HG03521 (cell line): ENCODE data around the gene SUSD4.
"Not testable (repeated sequence)": the region's sequence is repeated elsewhere in the genome, so short reads cannot be mapped to it uniquely, and the experiment has no call there.

ENCODE experiments used
- ATAC-seq: cut with Tn5 transposase; IDR thresholded peaks from one replicate; pipeline ENCODE4 v1.9.1; 2021; ENCODE audit warnings: mild to moderate bottlenecking, moderate library complexity; ENCODE audit not compliant: unreplicated experiment

SUSD4 gene, protein sequence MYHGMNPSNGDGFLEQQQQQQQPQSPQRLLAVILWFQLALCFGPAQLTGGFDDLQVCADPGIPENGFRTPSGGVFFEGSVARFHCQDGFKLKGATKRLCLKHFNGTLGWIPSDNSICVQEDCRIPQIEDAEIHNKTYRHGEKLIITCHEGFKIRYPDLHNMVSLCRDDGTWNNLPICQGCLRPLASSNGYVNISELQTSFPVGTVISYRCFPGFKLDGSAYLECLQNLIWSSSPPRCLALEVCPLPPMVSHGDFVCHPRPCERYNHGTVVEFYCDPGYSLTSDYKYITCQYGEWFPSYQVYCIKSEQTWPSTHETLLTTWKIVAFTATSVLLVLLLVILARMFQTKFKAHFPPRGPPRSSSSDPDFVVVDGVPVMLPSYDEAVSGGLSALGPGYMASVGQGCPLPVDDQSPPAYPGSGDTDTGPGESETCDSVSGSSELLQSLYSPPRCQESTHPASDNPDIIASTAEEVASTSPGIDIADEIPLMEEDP

DNA sequence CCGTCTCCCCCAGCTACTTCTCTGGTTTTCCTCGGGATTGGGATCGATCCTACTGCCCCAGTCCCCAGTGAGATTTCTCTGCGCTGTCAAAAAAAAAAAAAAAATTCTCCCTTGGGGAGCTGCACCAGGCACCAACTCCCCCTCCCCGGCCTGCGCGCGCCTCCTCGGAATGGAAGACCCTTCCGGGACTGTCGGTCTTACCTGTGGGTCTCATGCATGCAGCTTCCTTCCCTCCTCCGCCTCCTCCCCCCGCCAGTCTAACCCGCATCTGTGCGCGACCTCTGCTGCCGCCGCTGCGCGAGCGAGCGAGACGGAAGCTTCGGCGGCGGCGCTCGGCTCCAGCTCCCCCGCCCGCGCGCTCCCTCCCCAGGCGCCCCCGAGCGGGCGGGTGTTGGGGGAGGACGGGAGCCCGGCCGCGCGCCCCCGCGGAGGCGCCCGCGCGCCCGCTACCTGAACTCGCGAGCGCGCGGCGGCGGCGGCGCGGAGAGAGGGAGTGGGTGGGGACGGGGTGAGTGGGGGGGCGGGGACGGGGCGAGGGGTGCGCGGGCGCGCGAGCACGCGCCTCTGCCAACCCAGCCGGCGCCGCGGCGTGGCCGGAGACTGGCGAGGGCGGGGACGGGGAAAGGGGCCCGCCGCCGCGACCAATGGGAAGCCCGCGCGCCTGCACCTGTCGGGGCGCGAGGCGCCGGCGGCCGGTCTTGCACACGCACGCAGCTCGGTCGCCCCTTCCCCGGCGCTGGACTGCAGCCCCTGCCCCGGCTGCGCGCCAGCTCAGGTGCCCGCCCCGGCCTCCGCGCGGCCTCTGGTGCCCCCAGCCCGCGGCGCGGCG is at the start of gene SUSD4:
SUSD4 (minus strand) TSS at position 321 of the 829 bp plus-strand sequence. CDS start 751 bp downstream, outside the sequence.
- peak; percentile 60 for ATAC-seq

DNA sequence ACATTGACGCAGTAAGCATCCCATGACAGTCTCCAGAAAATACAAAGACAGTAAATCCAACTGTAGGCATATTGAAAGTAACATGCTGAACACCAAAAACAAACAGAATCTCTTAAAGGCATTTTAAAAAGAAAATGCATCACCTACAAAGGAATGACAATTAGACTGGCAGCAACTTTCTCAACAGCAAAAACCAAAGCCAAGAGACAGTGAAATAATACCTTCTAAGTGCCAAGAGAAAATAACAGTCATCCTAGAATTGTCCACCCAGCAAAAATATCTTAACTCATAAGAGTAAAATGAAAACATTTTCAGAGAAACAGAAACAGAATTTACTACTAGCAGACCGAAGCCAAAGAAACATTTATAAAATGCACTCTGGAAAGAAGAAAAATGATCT is 49.2 kb upstream of the SUSD4 start:
- ATAC-seq = no peak

DNA sequence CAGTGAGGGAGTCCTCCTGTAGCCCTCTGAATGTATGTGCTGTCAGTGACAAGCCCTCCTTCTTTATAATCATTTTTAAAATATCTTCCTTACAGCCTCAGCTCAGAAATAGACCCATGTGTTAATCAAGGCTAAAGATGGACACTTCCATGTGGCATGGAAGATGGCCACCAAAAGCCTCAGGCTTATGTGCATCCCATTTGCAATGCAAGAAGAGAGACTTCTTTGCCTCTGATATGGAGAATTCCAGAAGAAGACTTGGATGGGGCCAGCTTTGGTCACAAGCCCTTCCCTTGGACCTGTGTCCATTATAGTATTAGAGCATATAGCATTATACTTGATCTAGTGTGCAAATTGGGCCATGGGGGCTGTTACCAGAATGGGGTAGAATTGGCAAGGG is 47.7 kb upstream of the SUSD4 start:
- ATAC-seq = no peak

DNA sequence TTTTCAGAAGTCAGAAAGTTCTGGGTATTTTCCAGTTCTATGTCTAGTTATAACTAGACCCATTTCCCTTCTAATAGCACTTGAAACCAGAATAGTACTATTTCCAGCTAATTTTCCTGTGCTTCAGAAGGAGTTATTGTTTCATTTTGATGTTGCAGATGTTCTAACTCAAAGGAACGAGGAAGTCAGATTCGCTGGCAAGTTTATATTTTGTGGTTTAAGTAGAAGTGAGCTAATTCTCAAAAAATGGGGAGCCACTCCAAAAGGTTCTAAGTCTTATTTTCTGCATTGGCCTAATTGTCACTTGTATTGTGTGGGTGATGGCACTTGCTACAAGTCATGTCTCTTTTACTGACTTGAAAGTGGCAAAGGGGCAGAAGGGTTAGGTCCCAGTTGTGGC is 47.3 kb upstream of the SUSD4 start:
- no peak for ATAC-seq

DNA sequence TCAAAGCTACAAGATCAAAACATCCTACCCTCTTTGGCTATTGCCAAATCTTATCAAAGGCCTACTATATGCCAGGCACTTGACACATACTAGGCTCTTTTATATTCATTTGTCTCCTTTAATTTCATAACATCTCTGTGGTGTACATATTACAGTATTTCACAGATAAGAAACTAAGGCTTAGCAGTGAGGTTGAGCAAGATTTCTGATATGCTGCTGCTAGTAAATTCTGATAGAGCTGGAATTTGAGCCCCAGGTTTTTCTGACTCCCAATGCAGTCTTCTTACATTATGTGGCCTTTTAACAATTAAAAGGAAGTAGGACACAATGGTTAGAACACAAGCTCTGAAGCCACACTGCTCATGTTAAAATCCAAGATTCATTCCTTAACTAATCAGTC is 46.1 kb upstream of the SUSD4 start:
- no peak for ATAC-seq

DNA sequence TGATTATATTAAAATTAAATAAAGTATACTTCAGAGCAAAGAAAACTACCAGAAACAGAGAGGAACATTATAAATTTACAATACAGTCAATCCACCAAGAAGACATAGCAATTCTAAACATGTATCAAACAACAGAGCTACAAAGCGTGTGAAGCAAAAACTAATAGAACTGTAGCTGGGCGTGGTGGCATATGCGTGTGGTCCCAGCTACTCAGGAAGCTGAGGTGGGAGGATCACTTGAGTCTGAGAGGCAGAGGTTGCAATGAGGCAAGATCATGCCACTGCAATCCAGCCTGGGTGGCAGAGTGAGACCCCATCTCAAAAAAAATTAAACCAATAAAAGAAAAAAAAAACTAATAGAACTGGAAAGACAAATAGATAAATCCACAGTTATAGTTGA is 41.5 kb upstream of the SUSD4 start:
- no peak for ATAC-seq

DNA sequence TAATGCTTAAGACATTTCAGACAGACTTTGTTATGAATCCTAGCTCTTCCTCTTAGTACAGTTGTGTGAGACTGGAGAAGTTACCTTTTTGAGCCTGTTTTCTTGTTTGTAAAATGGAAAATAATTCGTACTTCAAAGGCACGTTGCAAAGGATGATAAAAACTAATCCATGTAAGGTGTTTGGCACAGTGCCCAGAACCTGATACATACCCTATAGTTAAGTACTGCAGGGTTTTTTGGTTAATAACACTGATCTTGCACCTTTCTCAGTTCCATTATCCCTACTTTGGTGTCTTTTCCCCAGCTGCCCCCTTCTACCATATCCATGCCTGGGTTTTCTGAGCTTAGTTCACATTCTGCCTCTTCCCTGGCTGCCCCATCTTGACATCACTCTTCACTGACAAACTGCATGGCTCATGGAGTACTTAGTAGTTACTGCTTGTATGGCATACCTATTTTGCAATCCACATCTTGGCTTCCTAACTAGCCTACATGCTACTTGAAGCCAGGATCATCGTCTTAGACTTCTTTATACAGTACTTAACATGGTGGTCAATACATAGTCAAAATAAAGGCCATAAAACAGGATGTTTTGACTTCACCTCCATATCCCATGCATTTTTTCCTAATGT is 39.3 kb upstream of the SUSD4 start:
- ATAC-seq = no peak

DNA sequence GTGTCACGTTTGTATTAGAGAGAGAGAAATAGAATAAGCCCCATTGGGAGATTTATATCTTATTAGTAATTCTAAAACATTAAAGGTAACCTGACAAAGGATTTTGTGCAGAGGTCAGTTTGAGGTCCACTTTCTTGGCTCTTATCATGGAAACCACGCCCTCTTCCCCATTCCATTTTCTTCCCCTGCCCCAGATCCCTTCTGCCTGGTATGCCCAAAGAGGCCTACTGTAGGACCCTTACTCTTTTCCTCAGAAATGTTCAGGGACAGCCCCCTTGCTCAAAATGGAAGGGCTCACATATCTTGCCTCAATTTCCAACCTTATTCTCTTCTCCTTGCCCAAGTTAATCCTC is 38.8 kb upstream of the SUSD4 start:
- ATAC-seq = no peak

DNA sequence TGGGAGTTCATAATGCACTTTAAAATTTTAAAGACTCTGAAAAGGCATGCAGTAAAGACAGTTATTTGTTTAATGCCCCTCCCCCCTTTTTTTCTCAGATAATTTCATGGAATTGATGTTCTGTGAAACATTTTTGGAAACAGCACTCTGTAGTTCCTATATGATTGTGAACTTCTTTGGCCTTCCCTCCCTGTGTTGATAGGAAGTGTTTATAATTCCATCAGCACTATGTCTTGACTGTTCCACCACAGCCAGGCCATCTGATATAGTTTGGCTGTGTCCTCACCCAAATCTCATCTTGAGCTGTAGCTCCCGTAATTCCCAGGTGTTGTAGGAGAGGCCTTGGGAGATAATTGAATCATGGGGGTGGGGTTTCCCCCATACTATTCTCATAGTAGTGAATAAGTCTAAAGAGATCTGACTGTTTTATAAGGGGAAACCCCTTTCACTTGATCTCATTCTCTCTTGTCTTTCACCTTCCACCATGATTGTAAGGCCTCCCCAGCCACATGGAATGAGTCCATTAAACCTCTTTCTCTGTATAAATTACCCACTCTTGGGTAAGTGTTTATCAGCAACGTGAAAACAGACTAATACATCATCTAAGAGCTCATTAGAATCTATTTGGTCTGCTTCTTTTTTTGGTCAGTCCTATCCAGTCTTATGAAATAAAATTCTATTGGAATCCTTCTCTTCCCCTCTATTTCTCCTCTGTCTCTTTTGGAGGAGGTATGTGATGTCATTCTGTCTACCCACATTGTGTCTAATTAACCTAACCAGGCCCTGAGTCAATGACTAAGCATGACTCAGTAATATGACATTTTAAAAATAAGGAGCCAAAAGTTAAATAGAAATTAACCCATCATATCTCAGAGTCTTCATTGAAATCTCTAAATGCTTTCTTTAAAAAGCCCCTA is 38.2 kb upstream of the SUSD4 start:
- ATAC-seq = no peak

DNA sequence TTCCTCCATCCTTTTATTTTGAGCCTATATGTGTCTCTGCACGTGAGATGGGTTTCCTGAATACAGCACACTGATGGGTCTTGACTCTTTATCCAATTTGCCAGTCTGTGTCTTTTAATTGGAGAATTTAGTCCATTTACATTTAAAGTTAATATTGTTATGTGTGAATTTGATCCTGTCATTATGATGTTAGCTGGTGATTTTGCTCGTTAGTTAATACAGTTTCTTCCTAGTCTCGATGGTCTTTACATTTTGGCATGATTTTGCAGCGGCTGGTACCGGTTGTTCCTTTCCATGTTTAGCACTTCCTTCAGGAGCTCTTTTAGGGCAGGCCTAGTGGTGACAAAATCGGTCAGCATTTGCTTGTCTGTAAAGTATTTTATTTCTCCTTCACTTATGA is 35.4 kb upstream of the SUSD4 start:
- ATAC-seq = not testable (repeated sequence)

DNA sequence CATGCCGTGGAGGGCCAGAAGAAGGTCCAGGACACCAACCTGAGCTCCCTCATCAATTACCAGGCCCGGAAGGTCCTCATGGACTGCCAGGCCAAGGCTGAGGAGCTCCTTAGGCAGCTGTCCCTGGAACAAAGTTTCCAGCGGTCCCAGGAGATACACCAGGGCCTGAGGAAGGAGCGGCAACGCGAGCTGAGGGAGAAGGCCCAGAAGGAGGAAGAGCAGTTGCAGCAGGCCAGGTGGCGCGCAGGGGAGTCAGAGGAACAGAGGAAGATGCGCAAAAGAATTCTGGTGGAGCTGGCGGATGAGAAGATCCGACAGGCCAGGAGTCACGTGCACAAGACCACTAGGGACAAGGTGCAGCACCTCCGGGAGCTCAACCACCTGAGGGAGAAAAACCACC is 30.7 kb upstream of the SUSD4 start:
- ATAC-seq = no peak

DNA sequence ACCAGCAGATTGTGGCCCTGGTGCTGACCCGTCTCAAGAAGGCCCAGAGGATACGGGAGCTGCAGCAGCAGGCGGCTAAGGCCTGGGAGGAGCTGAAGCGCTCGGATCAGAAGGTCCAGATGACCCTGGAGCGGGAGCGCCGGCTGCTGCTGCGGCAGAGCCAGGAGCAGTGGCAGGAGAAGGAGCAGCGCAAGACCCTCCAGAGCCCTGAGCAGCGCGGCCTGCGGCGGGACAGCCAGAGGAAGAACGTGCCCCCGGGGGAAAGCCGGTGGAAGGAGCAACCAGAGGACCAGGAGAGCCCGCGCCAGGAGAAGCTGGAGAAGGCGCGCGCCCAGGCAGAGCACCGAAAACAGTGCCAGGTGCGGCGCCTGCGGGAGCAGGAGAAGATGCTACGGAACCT is 30.3 kb upstream of the SUSD4 start:
- ATAC-seq = no peak

DNA sequence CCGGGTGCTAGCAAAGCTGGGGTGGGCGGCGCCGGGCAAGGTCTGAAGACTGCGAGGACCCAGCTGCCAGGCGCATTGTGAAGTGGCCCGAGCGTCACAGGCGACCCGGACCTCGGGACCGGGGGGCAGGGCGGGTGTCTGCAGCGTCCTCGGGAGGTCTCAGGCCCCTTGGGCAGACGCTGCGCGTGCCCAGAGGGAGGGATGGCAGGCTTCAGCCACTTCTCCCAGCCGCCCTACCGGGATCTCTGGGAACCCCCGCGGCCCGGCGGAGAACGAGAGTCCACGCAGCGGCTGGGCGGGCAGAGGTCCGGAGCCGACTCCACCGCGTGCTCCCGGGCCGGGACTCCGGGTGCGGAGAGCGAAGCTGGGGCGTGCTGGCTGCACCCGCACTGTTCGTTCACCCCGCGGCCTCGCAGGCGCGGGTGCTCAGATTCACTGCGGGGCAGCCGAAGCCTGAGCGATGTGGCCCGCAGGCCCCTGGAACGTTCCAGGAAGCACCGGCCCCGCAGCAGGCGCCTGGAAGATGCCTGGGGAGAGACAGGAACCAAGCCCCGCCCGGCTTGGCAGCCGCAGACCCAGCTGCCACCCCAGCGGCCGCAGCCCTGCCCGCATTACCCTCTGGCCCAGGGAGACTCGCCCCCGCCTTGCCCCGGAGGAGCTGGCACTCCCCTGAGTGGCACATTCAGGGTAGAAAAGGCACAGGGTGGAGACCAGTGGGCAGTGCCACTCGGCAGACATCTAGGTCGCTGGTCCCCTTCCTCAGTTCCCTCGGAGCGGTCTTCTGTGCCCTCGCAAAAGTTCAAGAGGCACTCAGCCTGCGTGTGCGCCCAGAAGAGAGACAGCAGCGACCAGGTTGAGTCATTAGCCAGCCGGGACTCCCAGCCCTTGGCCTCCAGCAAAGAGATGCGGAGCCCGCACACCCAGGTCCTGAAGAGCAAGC is 29.6 kb upstream of the SUSD4 start, which contains the start of gene CCDC185:
CCDC185 (plus strand) TSS at position 141 of the 940 bp plus-strand sequence; CDS start at position 202, 61 bp downstream.
- ATAC-seq = no peak

DNA sequence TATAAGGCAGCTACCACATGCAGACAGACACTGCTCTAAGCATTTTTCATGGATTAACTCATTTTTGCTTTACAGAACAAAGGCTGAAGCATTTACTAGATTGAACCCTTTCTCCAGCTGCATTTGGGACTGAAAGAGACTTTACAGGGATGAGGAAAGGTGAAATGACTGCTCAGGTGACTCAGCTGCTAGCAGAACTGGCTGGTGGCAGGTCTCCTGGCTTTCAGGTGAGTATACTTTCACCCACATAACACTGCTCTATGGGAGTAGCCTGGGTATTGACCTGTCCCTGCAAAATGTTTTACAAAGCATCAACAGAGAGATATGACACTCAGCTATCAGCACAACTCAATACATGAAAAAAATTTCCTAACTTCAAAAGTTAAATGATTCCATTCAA is 26.6 kb upstream of the SUSD4 start:
- ATAC-seq = no peak

DNA sequence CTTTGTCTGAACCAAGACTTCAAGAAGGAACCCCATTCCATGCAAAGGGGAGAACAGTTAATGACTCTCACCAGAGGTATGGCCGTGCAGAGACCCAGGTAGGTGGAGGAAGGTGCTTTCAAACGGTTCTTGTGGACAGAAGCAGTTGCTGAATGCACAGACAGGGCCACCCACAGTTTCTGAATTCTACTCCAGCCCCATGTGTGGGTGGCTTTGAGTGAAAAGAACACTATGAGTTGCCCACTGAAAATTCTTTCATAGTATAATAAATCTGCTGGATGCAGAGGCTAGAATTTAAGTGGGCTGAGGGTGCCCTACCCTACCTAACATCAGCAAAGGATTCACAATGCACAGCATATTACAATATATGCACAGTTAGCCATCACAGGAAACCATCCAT is 22.0 kb upstream of the SUSD4 start:
- no peak for ATAC-seq

DNA sequence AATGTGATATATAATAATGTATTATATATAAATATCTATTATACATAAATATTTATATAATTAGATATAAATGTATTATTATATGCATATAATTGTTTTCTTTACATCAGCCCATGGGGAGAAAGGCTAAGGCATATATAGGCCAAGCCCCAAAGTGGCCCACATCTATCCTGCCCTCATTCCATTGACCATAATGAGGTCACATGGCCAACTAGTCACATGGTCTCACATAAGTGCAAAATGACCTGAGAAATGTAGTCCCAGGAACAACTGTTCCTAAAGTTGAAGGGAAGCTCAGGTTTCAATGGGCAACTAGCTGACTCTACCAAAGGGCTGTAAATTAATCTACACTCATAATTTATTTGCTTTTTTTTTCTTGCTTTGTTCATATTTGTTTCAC is 14.8 kb upstream of the SUSD4 start:
- no peak for ATAC-seq

DNA sequence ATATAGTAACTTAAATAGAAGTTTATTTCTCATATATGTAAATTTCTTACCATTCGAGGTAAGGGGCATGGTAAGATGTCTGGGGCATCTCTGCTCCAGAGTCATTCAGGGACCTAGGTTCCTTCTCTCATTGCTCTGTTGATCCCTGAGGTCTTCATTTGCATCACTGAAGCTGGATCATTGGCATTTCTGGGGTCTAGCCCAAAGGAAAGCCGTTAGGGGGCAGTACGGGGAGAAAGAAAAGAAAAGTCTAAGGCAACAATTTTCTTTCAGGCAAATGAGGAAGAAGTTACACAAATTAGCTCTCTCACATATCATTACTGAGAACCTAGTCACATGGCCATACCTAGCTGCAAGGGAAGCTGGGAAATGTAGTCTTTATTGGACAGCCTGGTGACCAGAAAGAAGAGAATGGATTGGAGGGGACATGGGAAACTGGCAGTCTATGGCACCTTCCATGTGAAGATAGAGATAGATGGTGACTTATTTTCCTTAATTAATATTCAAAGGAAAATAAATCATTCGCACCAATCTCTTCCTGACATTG is 10.2 kb upstream of the SUSD4 start:
- ATAC-seq = no peak

DNA sequence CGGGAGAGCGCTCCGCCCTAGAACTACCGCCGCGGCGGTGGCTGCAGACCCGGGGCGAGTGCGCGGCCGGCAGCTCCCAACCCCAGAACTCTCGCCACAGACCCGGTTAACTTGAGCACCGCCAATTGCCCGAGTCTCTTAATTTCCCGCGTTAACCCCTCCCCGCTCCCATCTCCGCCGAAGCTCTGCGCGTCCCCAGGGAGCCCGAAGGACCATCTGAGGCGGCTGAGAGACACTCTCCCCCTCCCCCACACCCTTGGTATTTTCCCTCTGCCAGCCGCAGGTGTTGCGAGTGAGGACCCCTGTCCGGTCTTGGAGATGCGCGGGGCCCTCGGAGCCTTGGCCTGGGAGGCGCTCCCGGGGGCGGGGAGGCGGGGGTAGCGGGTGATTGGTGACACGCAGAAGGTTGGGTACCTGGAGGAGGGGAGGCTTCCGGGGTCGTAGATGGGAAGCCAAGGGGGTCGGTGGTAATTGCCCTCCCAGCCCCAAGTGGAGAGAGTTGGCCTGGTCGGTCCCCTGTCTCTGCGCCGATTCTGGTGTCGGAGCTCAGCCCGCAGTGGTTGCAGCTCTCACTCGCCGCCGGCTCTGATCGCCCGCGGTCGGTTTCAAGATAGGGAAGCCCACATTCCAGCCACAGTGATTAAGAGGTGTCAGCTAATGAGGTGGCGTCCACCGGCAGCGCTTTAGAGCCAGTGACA is 858 bp upstream of the SUSD4 start:
- ATAC-seq = no peak
